ENCODE data around the gene CRTC2. TPM values are rescaled to one million over a fixed set of nuclear protein-coding genes. Genes with fewer than 3 reads are reported as not detected.

CRTC2 gene
- total and polyA plus RNA-seq, 9 of the 15 experiments (the other 6 are each of a cell fraction or from before 2014, with no cell fraction given): 2.7 to 26.4 (median 10.2) TPM

DNA sequence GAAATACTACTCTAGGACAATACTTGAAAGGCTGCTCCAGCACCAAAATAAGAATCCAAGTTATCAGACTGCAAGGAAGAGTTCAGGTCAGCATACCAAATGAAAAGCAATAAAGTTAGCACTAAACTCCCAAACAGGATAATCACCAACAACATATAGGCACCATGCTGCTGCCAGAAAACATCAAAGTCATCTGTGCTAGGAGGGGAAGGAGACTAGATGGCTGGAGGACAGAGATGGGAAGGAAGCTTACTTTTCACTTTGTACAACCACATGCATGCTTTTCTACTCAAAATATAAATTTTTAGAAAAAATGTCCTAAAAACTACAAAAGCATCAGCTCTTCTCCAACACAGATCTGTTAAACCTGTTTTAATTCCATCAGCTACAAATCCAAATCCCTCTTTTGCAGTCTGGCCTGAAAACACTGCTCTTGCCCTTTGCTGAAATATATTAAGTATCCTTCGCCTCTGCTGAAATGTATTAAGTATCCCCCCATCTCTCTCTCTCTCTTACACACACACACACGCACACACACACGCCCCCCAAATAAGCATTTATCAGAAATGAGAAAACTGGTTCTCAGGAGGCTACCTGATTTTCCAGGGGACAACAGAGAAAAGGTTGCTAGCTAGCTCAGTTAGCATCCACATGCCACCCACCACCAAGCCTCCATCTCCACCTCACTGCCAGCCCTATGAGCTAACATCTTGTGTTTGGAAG is 37.2 kb downstream of the CRTC2 start (continued):
- TF ChIP-seq CEBPG (CRISPR knock-in tag; IDR thresholded peaks at IDR 0.05): no peak
- no peak for TF ChIP-seq CEBPG (tag; conservative IDR thresholded peaks at IDR 0.05 in 1 of 2, IDR thresholded peaks at IDR 0.05 in 1 of 2)
- no peak; the same call in 1 of the 2 replicates for TF ChIP-seq NFRKB (IDR thresholded peaks at IDR 0.05; ENCODE audit: low read depth)
- TF ChIP-seq SMARCA5 (IDR thresholded peaks at IDR 0.05): no peak
- TF ChIP-seq STAT5A (IDR thresholded peaks at IDR 0.05; ENCODE audit: borderline replicate concordance, low read length): no peak
- TF ChIP-seq, protein P1, sequence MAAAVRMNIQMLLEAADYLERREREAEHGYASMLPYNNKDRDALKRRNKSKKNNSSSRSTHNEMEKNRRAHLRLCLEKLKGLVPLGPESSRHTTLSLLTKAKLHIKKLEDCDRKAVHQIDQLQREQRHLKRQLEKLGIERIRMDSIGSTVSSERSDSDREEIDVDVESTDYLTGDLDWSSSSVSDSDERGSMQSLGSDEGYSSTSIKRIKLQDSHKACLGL (CRISPR knock-in tag; IDR thresholded peaks at IDR 0.05; ENCODE audit: borderline replicate concordance, poor library complexity, severe bottlenecking): no peak
- TF ChIP-seq ARHGAP35 (IDR thresholded peaks at IDR 0.05; ENCODE audit: partially characterized antibody): peak; percentile 50
- TF ChIP-seq LEF1 (IDR thresholded peaks at IDR 0.05): peak; percentile 51; the same call in 1 of the 2 replicates
- TF ChIP-seq ZNF324 (CRISPR knock-in tag; IDR thresholded peaks at IDR 0.05): no peak
- TF ChIP-seq, protein P2, sequence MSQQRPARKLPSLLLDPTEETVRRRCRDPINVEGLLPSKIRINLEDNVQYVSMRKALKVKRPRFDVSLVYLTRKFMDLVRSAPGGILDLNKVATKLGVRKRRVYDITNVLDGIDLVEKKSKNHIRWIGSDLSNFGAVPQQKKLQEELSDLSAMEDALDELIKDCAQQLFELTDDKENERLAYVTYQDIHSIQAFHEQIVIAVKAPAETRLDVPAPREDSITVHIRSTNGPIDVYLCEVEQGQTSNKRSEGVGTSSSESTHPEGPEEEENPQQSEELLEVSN (IDR thresholded peaks at IDR 0.05; ENCODE audit: borderline replicate concordance in 1 of 2, extremely low read depth in 1 of 2, insufficient read depth in 1 of 2, insufficient read length in 1 of 2, low read depth in 1 of 2, low read length in 1 of 2, poor library complexity in 1 of 2, severe bottlenecking in 1 of 2): no peak
- TF ChIP-seq ZNF695 (CRISPR knock-in tag; IDR thresholded peaks at IDR 0.05): no peak
- TF ChIP-seq RCOR1 (IDR thresholded peaks at IDR 0.05; ENCODE audit: borderline replicate concordance in 1 of 2, low read depth in 2 of 2, low read length in 2 of 2): no peak
- TF ChIP-seq TCF7L2 (IDR thresholded peaks at IDR 0.05; ENCODE audit: low read depth, low read length): no peak
- no peak for TF ChIP-seq ZC3H11A (IDR thresholded peaks at IDR 0.05; ENCODE audit: low read depth, low read length)
- no peak for TF ChIP-seq THRAP3 (IDR thresholded peaks at IDR 0.05; ENCODE audit: borderline replicate concordance)
- TF ChIP-seq, protein P3, sequence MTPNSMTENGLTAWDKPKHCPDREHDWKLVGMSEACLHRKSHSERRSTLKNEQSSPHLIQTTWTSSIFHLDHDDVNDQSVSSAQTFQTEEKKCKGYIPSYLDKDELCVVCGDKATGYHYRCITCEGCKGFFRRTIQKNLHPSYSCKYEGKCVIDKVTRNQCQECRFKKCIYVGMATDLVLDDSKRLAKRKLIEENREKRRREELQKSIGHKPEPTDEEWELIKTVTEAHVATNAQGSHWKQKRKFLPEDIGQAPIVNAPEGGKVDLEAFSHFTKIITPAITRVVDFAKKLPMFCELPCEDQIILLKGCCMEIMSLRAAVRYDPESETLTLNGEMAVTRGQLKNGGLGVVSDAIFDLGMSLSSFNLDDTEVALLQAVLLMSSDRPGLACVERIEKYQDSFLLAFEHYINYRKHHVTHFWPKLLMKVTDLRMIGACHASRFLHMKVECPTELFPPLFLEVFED (CRISPR knock-in tag; conservative IDR thresholded peaks at IDR 0.05): 0 out of 2 replicates have a peak, but pooled peaks have one; percentile 7
- TF ChIP-seq KDM5B (IDR thresholded peaks at IDR 0.05; ENCODE audit: insufficient replicate concordance, low read depth, low read length): no peak
- TF ChIP-seq RB1 (IDR thresholded peaks at IDR 0.05; ENCODE audit: low read depth): no peak
- TF ChIP-seq HLTF (IDR thresholded peaks at IDR 0.05): peak; percentile 24; the same call in 1 of the 2 replicates
- TF ChIP-seq RBM25 (IDR thresholded peaks at IDR 0.05; ENCODE audit: low read depth, low read length, severe bottlenecking): no peak
- peak; percentile 10 for TF ChIP-seq CHD1 (IDR thresholded peaks at IDR 0.05; ENCODE audit: low read length)
- TF ChIP-seq, protein P4, sequence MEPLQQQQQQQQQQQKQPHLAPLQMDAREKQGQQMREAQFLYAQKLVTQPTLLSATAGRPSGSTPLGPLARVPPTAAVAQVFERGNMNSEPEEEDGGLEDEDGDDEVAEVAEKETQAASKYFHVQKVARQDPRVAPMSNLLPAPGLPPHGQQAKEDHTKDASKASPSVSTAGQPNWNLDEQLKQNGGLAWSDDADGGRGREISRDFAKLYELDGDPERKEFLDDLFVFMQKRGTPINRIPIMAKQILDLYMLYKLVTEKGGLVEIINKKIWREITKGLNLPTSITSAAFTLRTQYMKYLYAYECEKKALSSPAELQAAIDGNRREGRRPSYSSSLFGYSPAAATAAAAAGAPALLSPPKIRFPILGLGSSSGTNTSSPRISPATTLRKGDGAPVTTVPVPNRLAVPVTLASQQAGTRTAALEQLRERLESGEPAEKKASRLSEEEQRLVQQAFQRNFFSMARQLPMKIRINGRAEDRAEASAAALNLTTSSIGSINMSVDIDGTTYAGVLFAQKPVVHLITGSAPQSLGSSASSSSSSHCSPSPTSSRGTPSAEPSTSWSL (CRISPR knock-in tag; IDR thresholded peaks at IDR 0.05; ENCODE audit: borderline replicate concordance): no peak

Measured in K562 (cell line).